IPS DF 6.9 (cell line): Measurements from ENCODE around the gene LGMN.

ENCODE experiments used
- DNase-seq: peaks from one replicate; pipeline ENCODE4 v3.0.0-alpha.2; 2013; ENCODE audit warnings: low read depth, low spot score
- H3K27ac ChIP-seq: one replicate; pipeline ENCODE4 v1.5.1; 2013; ENCODE audit warnings: low read length, control low read depth
- H3K27me3 ChIP-seq: 2 replicates; pipeline ENCODE4 v1.6.1; 2013; ENCODE audit warnings: mild to moderate bottlenecking, low read length; ENCODE audit not compliant: control insufficient read depth, insufficient read depth
- H3K36me3 ChIP-seq: 2 replicates; pipeline ENCODE4 v1.6.1; 2013; ENCODE audit warnings: low read length; ENCODE audit not compliant: control insufficient read depth, insufficient read depth
- H3K4me1 ChIP-seq: 2 replicates; pipeline ENCODE4 v1.6.1; 2013; ENCODE audit warnings: low read length; ENCODE audit not compliant: control insufficient read depth, insufficient read depth
- H3K4me3 ChIP-seq: 2 replicates; pipeline ENCODE4 v1.5.1; 2013; ENCODE audit warnings: mild to moderate bottlenecking, low read length
- H3K9me3 ChIP-seq: 2 replicates; pipeline ENCODE4 v1.6.1; 2013; ENCODE audit warnings: low read length, inconsistent platforms; ENCODE audit not compliant: control insufficient read depth, insufficient read depth
- WGBS: extraction: QIAGEN DNeasy Blood & Tissue Kit; methylation state at CpG from one replicate; pipeline ENCODE4 v1.1.7; 2013; ENCODE audit warnings: mixed read lengths, missing lambda C conversion rate; ENCODE audit not compliant: insufficient read length, insufficient coverage; 5-methylcytosine and 5-hydroxymethylcytosine counted together

LGMN gene

GRCh38 chr14:92660571-92660970, 87.9 kb downstream of the LGMN start:
- Histone ChIP-seq H3K4me3 (no peak overlapping the region), H3K36me3 (no peaks in the 10 kb centered on the region), H3K27me3 (no peaks in the 10 kb centered on the region), H3K27ac (no peak overlapping the region), H3K4me1 (no peaks in the 10 kb centered on the region; the same call in 1 of the 2 replicates), H3K9me3 (no peaks in the 10 kb centered on the region)
- WGBS: no CpG with 5 or more reads among the region's 3 CpGs
- DNase-seq: no peak

- H3K27me3 ChIP-seq: no peaks in the 10 kb centered on the region
- H3K9me3 ChIP-seq: no peaks in the 10 kb centered on the region
- no peak overlapping the region for H3K27ac ChIP-seq
- H3K4me1 ChIP-seq: no peaks in the 10 kb centered on the region; the same call in 1 of the 2 replicates
- WGBS: no CpG with 5 or more reads among the region's 11 CpGs
- no peaks in the 10 kb centered on the region for H3K36me3 ChIP-seq
- DNase-seq: no peak
- H3K4me3 ChIP-seq: no peak overlapping the region
Measured at GRCh38 chr14:92659765-92660561, 88.5 kb downstream of the LGMN start.

- Histone ChIP-seq H3K36me3 (no peaks in the 10 kb centered on the region), H3K27me3 (no peaks in the 10 kb centered on the region), H3K4me1 (no peaks in the 10 kb centered on the region; the same call in 1 of the 2 replicates), H3K4me3 (no peak overlapping the region), H3K27ac (no peak overlapping the region), H3K9me3 (no peaks in the 10 kb centered on the region)
- no peak for DNase-seq
Measured at GRCh38 chr14:92658684-92659083, 89.7 kb downstream of the LGMN start.

- no peak for DNase-seq
- no peaks in the 10 kb centered on the region for H3K27me3 ChIP-seq
- H3K4me1 ChIP-seq: no peaks in the 10 kb centered on the region; the same call in 1 of the 2 replicates
- WGBS: no CpG with 5 or more reads among the region's 13 CpGs
- H3K27ac ChIP-seq: no peak overlapping the region
- no peaks in the 10 kb centered on the region for H3K9me3 ChIP-seq
- H3K36me3 ChIP-seq: no peaks in the 10 kb centered on the region
- H3K4me3 ChIP-seq: no peak overlapping the region
Measured at GRCh38 chr14:92658160-92658559, 90.3 kb downstream of the LGMN start.

- no peak for DNase-seq
- WGBS: no CpG with 5 or more reads among the region's 13 CpGs
- H3K4me3 ChIP-seq: no peak overlapping the region
Measured at GRCh38 chr14:92657457-92658142, 90.8 kb downstream of the LGMN start.

GRCh38 chr14:92656306-92657081, 91.9 kb downstream of the LGMN start:
- DNase-seq: no peak
- Histone ChIP-seq H3K27me3 (no peaks in the 10 kb centered on the region), H3K27ac (no peak overlapping the region), H3K36me3 (no peaks in the 10 kb centered on the region), H3K4me1 (no peaks in the 10 kb centered on the region; the same call in 1 of the 2 replicates), H3K4me3 (no peak overlapping the region), H3K9me3 (no peaks in the 10 kb centered on the region)
- WGBS: no CpG with 5 or more reads among the region's 8 CpGs

More at GRCh38 chr14:92657457-92658142, 90.8 kb downstream of the LGMN start:
- H3K27ac ChIP-seq: no peak overlapping the region
- H3K9me3 ChIP-seq: no peaks in the 10 kb centered on the region
- H3K36me3 ChIP-seq: no peaks in the 10 kb centered on the region
- no peaks in the 10 kb centered on the region for H3K27me3 ChIP-seq
- H3K4me1 ChIP-seq: no peaks in the 10 kb centered on the region; the same call in 1 of the 2 replicates

GRCh38 chr14:92655419-92656201, 92.8 kb downstream of the LGMN start:
- Histone ChIP-seq H3K4me3 (no peak overlapping the region), H3K27ac (no peak overlapping the region), H3K27me3 (no peaks in the 10 kb centered on the region), H3K36me3 (no peaks in the 10 kb centered on the region), H3K9me3 (no peaks in the 10 kb centered on the region), H3K4me1 (no peaks in the 10 kb centered on the region; the same call in 1 of the 2 replicates)
- DNase-seq: no peak
- no CpG with 5 or more reads among the region's 13 CpGs for WGBS

GRCh38 chr14:92654239-92654901, 94.1 kb downstream of the LGMN start:
- no peak overlapping the region for H3K4me3 ChIP-seq
- H3K36me3 ChIP-seq: no peaks in the 10 kb centered on the region
- no CpG with 5 or more reads among the region's 18 CpGs for WGBS
- H3K9me3 ChIP-seq: no peaks in the 10 kb centered on the region
- H3K4me1 ChIP-seq: no peaks in the 10 kb centered on the region; the same call in 1 of the 2 replicates
- H3K27me3 ChIP-seq: no peaks in the 10 kb centered on the region
- no peak for DNase-seq
- no peak overlapping the region for H3K27ac ChIP-seq
